Measurements from ENCODE around the gene UNC5B. TPM values are rescaled to one million over a fixed set of nuclear protein-coding genes. Genes with fewer than 3 reads are reported as not detected.

The UNC5B gene
- total RNA-seq, 1 donor from 2014 or later: 22.4 TPM

- H3K27me3 Mint-ChIP-seq: peaks cover 25% of the 10 kb centered on the region
- H3K27ac Mint-ChIP-seq: no peak overlapping the region
- DNase-seq (ENCODE audit: extremely low spot score, unreplicated experiment): no peak
- TF ChIP-seq CTCF (conservative IDR thresholded peaks at IDR 0.05): no peak
- H3K4me1 Mint-ChIP-seq (ENCODE audit: unreplicated experiment): peaks cover 6% of the 10 kb centered on the region
- H3K9me3 Mint-ChIP-seq: peaks cover 7% of the 10 kb centered on the region
- no peak overlapping the region for H3K4me3 Mint-ChIP-seq
- peaks cover 4% of the 10 kb centered on the region for H3K36me3 Mint-ChIP-seq
Observed at GRCh38 chr10:71203124-71203523, 9.2 kb upstream of the UNC5B start.

GRCh38 chr10:71203716-71204115 is 8.7 kb upstream of the UNC5B start:
- Mint-ChIP-seq H3K4me3 (no peak overlapping the region), H3K9me3 (peaks cover 3% of the 10 kb centered on the region), H3K27ac (no peak overlapping the region), H3K27me3 (peaks cover 24% of the 10 kb centered on the region), H3K4me1 (ENCODE audit: unreplicated experiment) (peaks cover 6% of the 10 kb centered on the region), H3K36me3 (peaks cover 3% of the 10 kb centered on the region)
- TF ChIP-seq CTCF (conservative IDR thresholded peaks at IDR 0.05): no peak
- no peak for DNase-seq (ENCODE audit: extremely low spot score, unreplicated experiment)

GRCh38 chr10:71204746-71205145 is 7.6 kb upstream of the UNC5B start:
- no peak overlapping the region for H3K27ac Mint-ChIP-seq
- no peak for TF ChIP-seq CTCF (conservative IDR thresholded peaks at IDR 0.05)
- H3K36me3 Mint-ChIP-seq: no peaks in the 10 kb centered on the region
- no peak for DNase-seq (ENCODE audit: extremely low spot score, unreplicated experiment)
- H3K9me3 Mint-ChIP-seq: no peaks in the 10 kb centered on the region
- peaks cover 7% of the 10 kb centered on the region for H3K4me1 Mint-ChIP-seq (ENCODE audit: unreplicated experiment)
- no peak overlapping the region for H3K4me3 Mint-ChIP-seq
- H3K27me3 Mint-ChIP-seq: peaks cover 28% of the 10 kb centered on the region

GRCh38 chr10:71205468-71205867 is 6.9 kb upstream of the UNC5B start:
- Mint-ChIP-seq H3K27ac (no peak overlapping the region), H3K4me3 (no peak overlapping the region), H3K9me3 (no peaks in the 10 kb centered on the region), H3K4me1 (ENCODE audit: unreplicated experiment) (peaks cover 14% of the 10 kb centered on the region), H3K36me3 (no peaks in the 10 kb centered on the region), H3K27me3 (peaks cover 35% of the 10 kb centered on the region)
- no peak for TF ChIP-seq CTCF (conservative IDR thresholded peaks at IDR 0.05)
- no peak for DNase-seq (ENCODE audit: extremely low spot score, unreplicated experiment)

GRCh38 chr10:71206911-71207310 is 5.5 kb upstream of the UNC5B start:
- DNase-seq (ENCODE audit: extremely low spot score, unreplicated experiment): no peak
- TF ChIP-seq CTCF (conservative IDR thresholded peaks at IDR 0.05): no peak
- H3K27me3 Mint-ChIP-seq: peaks cover 48% of the 10 kb centered on the region
- no peaks in the 10 kb centered on the region for H3K36me3 Mint-ChIP-seq
- H3K27ac Mint-ChIP-seq: no peak overlapping the region
- H3K4me3 Mint-ChIP-seq: no peak overlapping the region
- H3K4me1 Mint-ChIP-seq (ENCODE audit: unreplicated experiment): peaks cover 21% of the 10 kb centered on the region
- H3K9me3 Mint-ChIP-seq: no peaks in the 10 kb centered on the region

GRCh38 chr10:71207578-71207977 is 4.8 kb upstream of the UNC5B start:
- TF ChIP-seq CTCF (conservative IDR thresholded peaks at IDR 0.05): no peak
- Mint-ChIP-seq H3K9me3 (no peaks in the 10 kb centered on the region), H3K27me3 (peaks cover 49% of the 10 kb centered on the region), H3K4me1 (ENCODE audit: unreplicated experiment) (peaks cover 21% of the 10 kb centered on the region), H3K27ac (no peak overlapping the region), H3K36me3 (no peaks in the 10 kb centered on the region), H3K4me3 (no peak overlapping the region)
- no peak for DNase-seq (ENCODE audit: extremely low spot score, unreplicated experiment)
